WERI-Rb-1 (cell line): Measurements from ENCODE around the gene PSMB11.

ENCODE experiments used
- DNase-seq: peaks from one replicate; pipeline ENCODE4 v3.0.0-alpha.2; 2020
- H3K27ac ChIP-seq: fragments of 250-450 bp; sonication (Bioruptor Pico); 2 replicates; pipeline ENCODE4 v1.5.1; 2020; ENCODE audit warnings: mild to moderate bottlenecking, moderate library complexity
- H3K27me3 ChIP-seq: fragments of 250-450 bp; sonication (Bioruptor Pico); 2 replicates; pipeline ENCODE4 v1.5.1; 2021; ENCODE audit warnings: mild to moderate bottlenecking, low read depth, moderate library complexity; ENCODE audit not compliant: insufficient read depth, severe bottlenecking
- H3K36me3 ChIP-seq: fragments of 250-450 bp; sonication (Bioruptor Pico); 2 replicates; pipeline ENCODE4 v1.5.1; 2020; ENCODE audit warnings: mild to moderate bottlenecking, moderate library complexity
- H3K4me3 ChIP-seq: 2 replicates; pipeline ENCODE4 v1.5.1; 2011; ENCODE audit warnings: low read depth, mild to moderate bottlenecking, control low read depth, low read length
- H3K9me3 ChIP-seq: fragments of 250-450 bp; sonication (Bioruptor Pico); 2 replicates; pipeline ENCODE4 v1.5.1; 2021; ENCODE audit warnings: mild to moderate bottlenecking, moderate library complexity; ENCODE audit not compliant: severe bottlenecking
- CTCF ChIP-seq: IDR thresholded peaks from 2 replicates; pipeline ENCODE4 v1.5.1; 2011; ENCODE audit warnings: low read depth, mild to moderate bottlenecking, control low read depth, inconsistent platforms, low read length

Gene PSMB11

GRCh38 chr14:23057757-23058653, 16.0 kb downstream of the PSMB11 start:
- Histone ChIP-seq H3K4me3 (peak overlapping the region; percentile 76), H3K9me3 (no peaks in the 10 kb centered on the region), H3K36me3 (peaks cover 48% of the 10 kb centered on the region), H3K27ac (peak overlapping the region; percentile 82), H3K27me3 (no peaks in the 10 kb centered on the region)
- DNase-seq = peak; percentile 92
- peak; percentile 96 for TF ChIP-seq CTCF

- no peak for TF ChIP-seq CTCF
- Histone ChIP-seq H3K9me3 (no peaks in the 10 kb centered on the region), H3K4me3 (no peak overlapping the region), H3K27me3 (no peaks in the 10 kb centered on the region), H3K27ac (peak overlapping the region; percentile 82), H3K36me3 (peaks cover 49% of the 10 kb centered on the region)
- no peak for DNase-seq
These were observed 16.9 kb downstream of the PSMB11 start for GRCh38 chr14:23058654-23059504.

GRCh38 chr14:23060536-23061260, 18.7 kb downstream of the PSMB11 start:
- H3K9me3 ChIP-seq = no peaks in the 10 kb centered on the region
- H3K27ac ChIP-seq = no peak overlapping the region
- H3K4me3 ChIP-seq = no peak overlapping the region
- H3K36me3 ChIP-seq = peaks cover 64% of the 10 kb centered on the region
- no peak for TF ChIP-seq CTCF
- DNase-seq = no peak
- H3K27me3 ChIP-seq = no peaks in the 10 kb centered on the region

- Histone ChIP-seq H3K9me3 (no peaks in the 10 kb centered on the region), H3K36me3 (peaks cover 77% of the 10 kb centered on the region), H3K27me3 (no peaks in the 10 kb centered on the region), H3K4me3 (no peak overlapping the region), H3K27ac (no peak overlapping the region)
- no peak for DNase-seq
- TF ChIP-seq CTCF = no peak
These were observed 20.0 kb downstream of the PSMB11 start for GRCh38 chr14:23062002-23062401.

GRCh38 chr14:23063601-23064000, 21.6 kb downstream of the PSMB11 start:
- no peak for DNase-seq
- Histone ChIP-seq H3K9me3 (no peaks in the 10 kb centered on the region), H3K27ac (no peak overlapping the region), H3K27me3 (no peaks in the 10 kb centered on the region), H3K36me3 (peaks cover 92% of the 10 kb centered on the region), H3K4me3 (no peak overlapping the region)
- TF ChIP-seq CTCF = no peak
